GM12878 (cell line): ENCODE measurements around the gene TMEM182. TPM values are rescaled to one million over a fixed set of nuclear protein-coding genes. Genes with fewer than 3 reads are reported as not detected.

Experiments used
- ATAC-seq: fragments of 200-7000 bp; cut with Tn5 transposase; 3 replicates; pipeline ENCODE4 v1.9.1; 2020; ENCODE audit warnings: mild to moderate bottlenecking, moderate library complexity
- BruUV-seq: library from RNA; stranded (reverse); fragments of 400-500 nt; replicated peaks from 2 replicates; lab custom pipeline; 2021; lab: Mats Ljungman, UMichigan
- CTCF ChIA-PET: fragments of 300-600 bp; sonication (Branson Sonifier 250); formaldehyde crosslinking; extraction: SDS; loops from one replicate; lab custom pipeline; 2021; ENCODE audit warnings: inconsistent platforms; lab: Yijun Ruan, JAX
- POLR2A ChIA-PET: fragments of 350-600 bp; formaldehyde crosslinking; extraction: SDS; loops from one replicate; lab custom pipeline; 2021; ENCODE audit warnings: inconsistent platforms; lab: Charles Lee
- RAD21 ChIA-PET: fragments of 300-600 bp; sonication (Branson Sonifier 250); formaldehyde crosslinking; loops from one replicate; lab custom pipeline; 2023; ENCODE audit warnings: antibody characterized with exemption; ENCODE audit not compliant: unreplicated experiment; lab: Charles Lee
- SMC1A ChIA-PET: fragments of 300-600 bp; sonication (Branson Sonifier 250); formaldehyde crosslinking; loops from one replicate; lab custom pipeline; 2023; ENCODE audit not compliant: unreplicated experiment, uncharacterized antibody; lab: Charles Lee
- DNase-seq: peaks from one replicate; pipeline ENCODE4 v3.0.0-alpha.2; 2011; ENCODE audit warnings: low read depth, low spot score
- FAIRE-seq: peaks from 3 replicates; lab custom pipeline; 2011; peaks lifted over from hg19 to GRCh38; lab: Jason Lieb, UNC
- H2AFZ ChIP-seq: 2 replicates; pipeline ENCODE4 v1.6.0; 2011; ENCODE audit warnings: low read depth, low read length, control low read depth; ENCODE audit not compliant: control insufficient read depth
- H3K27ac ChIP-seq: 2 replicates; pipeline ENCODE4 v1.5.1; 2011; ENCODE audit warnings: control low read depth; ENCODE audit not compliant: control insufficient read depth, insufficient read depth
- H3K27me3 ChIP-seq, 2 experiments: replicated peaks in 1 of 2; 2 replicates each; pipeline versions ENCODE4 v1.6.0 to v1.6.1; 2011; ENCODE audit warnings: low read length in 1 of 2; ENCODE audit not compliant: control insufficient read depth in 2 of 2, insufficient read depth in 2 of 2
- H3K36me3 ChIP-seq, 2 experiments: 2 replicates each; pipeline ENCODE4 v1.5.1; 2011; ENCODE audit warnings: low read length in 1 of 2; ENCODE audit not compliant: control insufficient read depth in 2 of 2, insufficient read depth in 2 of 2
- H3K4me1 ChIP-seq: 2 replicates; pipeline ENCODE4 v1.6.1; 2011; ENCODE audit warnings: mild to moderate bottlenecking, low read length, moderate library complexity, mixed read lengths; ENCODE audit not compliant: control insufficient read depth, insufficient read depth
- H3K4me2 ChIP-seq: 2 replicates; pipeline ENCODE4 v1.6.0; 2011; ENCODE audit warnings: control low read depth; ENCODE audit not compliant: control insufficient read depth, insufficient read depth
- H3K4me3 ChIP-seq: fragments of 200-600 bp; sonication (generic); 2 replicates; pipeline ENCODE4 v1.5.1; 2016
- H3K79me2 ChIP-seq: 2 replicates; pipeline ENCODE4 v1.6.0; 2011; ENCODE audit warnings: low read length; ENCODE audit not compliant: control insufficient read depth, insufficient read depth
- H3K9ac ChIP-seq: 2 replicates; pipeline ENCODE4 v1.8.0; 2011; ENCODE audit warnings: low read length, control low read depth, mixed read lengths; ENCODE audit not compliant: control insufficient read depth, insufficient read depth
- H3K9me3 ChIP-seq: replicated peaks from 3 replicates; pipeline ENCODE4 v1.5.1; 2011; ENCODE audit warnings: mild to moderate bottlenecking, low read length; ENCODE audit not compliant: control insufficient read depth, insufficient read depth
- H4K20me1 ChIP-seq: 2 replicates; pipeline ENCODE4 v1.6.0; 2011; ENCODE audit not compliant: control insufficient read depth, insufficient read depth
- BCL3 ChIP-seq: IDR thresholded peaks from 2 replicates; pipeline ENCODE4 v1.6.1; 2011; ENCODE audit warnings: borderline replicate concordance, low read depth, mild to moderate bottlenecking, moderate library complexity, low read length; ENCODE audit not compliant: insufficient read depth, poor library complexity, severe bottlenecking
- BRCA1 ChIP-seq: IDR thresholded peaks from 2 replicates; pipeline ENCODE4 v1.6.1; 2011; ENCODE audit warnings: low read depth, low read length, improper control_type of control experiment
- CBFB ChIP-seq: IDR thresholded peaks from 2 replicates; pipeline ENCODE4 v1.6.1; 2016; ENCODE audit warnings: antibody characterized with exemption, low read depth
- E4F1 ChIP-seq: fragments of 450-650 bp; IDR thresholded peaks from 2 replicates; pipeline ENCODE4 v1.6.1; 2018; ENCODE audit warnings: borderline replicate concordance, mild to moderate bottlenecking; ENCODE audit not compliant: partially characterized antibody
- EP300 ChIP-seq, 2 experiments: fragments of 150-350 bp in 1 of 2; IDR thresholded peaks; 2 replicates each; pipeline ENCODE4 v1.6.1; 2011 to 2012; ENCODE audit warnings: low read depth in 2 of 2, low read length in 2 of 2, borderline replicate concordance in 1 of 2, improper control_type of control experiment in 1 of 2, inconsistent platforms in 1 of 2; ENCODE audit not compliant: control insufficient read depth in 1 of 2
- NRF1 ChIP-seq: conservative IDR thresholded peaks from 2 replicates; pipeline ENCODE4 v1.6.1; 2011; ENCODE audit warnings: mild to moderate bottlenecking, low read depth, low read length, improper control_type of control experiment
- POLR2A ChIP-seq: IDR thresholded peaks from 2 replicates; pipeline ENCODE4 v1.6.1; 2011; ENCODE audit warnings: low read depth, mild to moderate bottlenecking, low read length
- SP1 ChIP-seq: IDR thresholded peaks from one replicate; pipeline ENCODE4 v1.6.1; 2011; ENCODE audit warnings: low read depth, low read length
- TAF1 ChIP-seq: IDR thresholded peaks from 2 replicates; pipeline ENCODE4 v1.6.1; 2011; ENCODE audit warnings: mild to moderate bottlenecking, low read depth, low read length, borderline replicate concordance
- TBL1XR1 ChIP-seq: IDR thresholded peaks from 2 replicates; pipeline ENCODE4 v1.6.1; 2012; ENCODE audit warnings: low read depth, low read length, improper control_type of control experiment
- YBX1 ChIP-seq: fragments of 450-650 bp; IDR thresholded peaks from 2 replicates; pipeline ENCODE4 v1.6.1; 2016; ENCODE audit warnings: antibody characterized with exemption
- ZSCAN29 ChIP-seq: fragments of 450-650 bp; IDR thresholded peaks from 2 replicates; pipeline ENCODE4 v1.6.1; 2017; ENCODE audit warnings: mild to moderate bottlenecking, moderate library complexity
- WGBS: methylation state at CpG from one replicate; pipeline ENCODE4 v1.1.6; 2016; ENCODE audit warnings: low lambda C conversion rate; ENCODE audit not compliant: insufficient replicate concordance, insufficient coverage; ENCODE audit errors: missing lambda C conversion rate; 5-methylcytosine and 5-hydroxymethylcytosine counted together
- in situ Hi-C: fragments of 300-500 bp; cut with MboI; formaldehyde crosslinking; loops from 9 replicates; pipeline ENCODE4 v1.14.3; 2018; ENCODE audit warnings: mixed read lengths
- intact Hi-C: fragments of 100-400 bp; cut with micrococcal nuclease; formaldehyde crosslinking; loops from one replicate; pipeline ENCODE4 v1.14.2; 2022; ENCODE audit not compliant: unreplicated experiment
- polyA plus RNA-seq, 11 experiments: library from polyadenylated mRNA; depleted of rRNA in 4 of 11; unstranded in 6 of 11; stranded (reverse) in 5 of 11; fragments of >200 nt; fragmentation: Nextera tagmentation in 4 of 11; fragmentation: Illumina TruSeq in 1 of 11; extraction: Ambion mirVana in 4 of 11; extraction: Trizol in 1 of 11; gene quantifications; 1 replicate in 1 of 11; 2 replicates in 10 of 11; pipeline versions ENCODE4 v1.2.1 to v1.2.3, GENCODE V29; 2011 to 2016; ENCODE audit warnings: inconsistent platforms in 2 of 11, missing spikeins in 2 of 11, low read depth in 1 of 11
- total RNA-seq, 4 experiments: library from RNA; depleted of rRNA in 3 of 4; stranded (reverse); fragments of >200 nt in 3 of 4; fragmentation: Illumina TruSeq in 1 of 4; extraction: Trizol in 1 of 4; gene quantifications; 2 replicates each; pipeline versions ENCODE4 v1.2.1 to v1.2.3, GENCODE V29; 2013 to 2021

The TMEM182 gene
- total and polyA plus RNA-seq, 10 of the 15 experiments (the other 5 are each of a cell fraction or from before 2014, with no cell fraction given): 1.8 to 5.4 (median 3.1) TPM

- Histone ChIP-seq H3K4me2 (no peak overlapping the region), H2AFZ (no peak overlapping the region), H3K36me3 (no peaks in the 10 kb centered on the region), H3K4me3 (no peak overlapping the region), H3K27ac (no peak overlapping the region), H3K79me2 (no peaks in the 10 kb centered on the region), H3K4me1 (no peaks in the 10 kb centered on the region), H3K9ac (no peak overlapping the region), H3K9me3 (no peaks in the 10 kb centered on the region), H3K27me3 (peaks cover 0 to 1% of the 10 kb centered on the region in 2 experiments; a peak in 2 of 4 replicates), H4K20me1 (no peaks in the 10 kb centered on the region)
- ChIA-PET CTCF (interaction anchor here (0.7 to 1.3 kb wide), 2 partner anchors 41 to 317 kb away, joined by 3 read pairs; no protein-coding TSS in a partner anchor), POLR2A (no interaction called here), RAD21 (no interaction called here), SMC1A (interaction anchor here (0.6 kb wide), 1 partner anchor 1569 kb away, joined by 4 read pairs; no protein-coding TSS in a partner anchor)
- DNase-seq (no peak), FAIRE-seq (no peak), ATAC-seq (no peak)
- WGBS: 71% methylated on average over 3 of the region's 3 CpGs
- TF ChIP-seq TAF1 (no peak), BCL3 (no peak), EP300 (IDR thresholded peaks at IDR 0.05; ENCODE audit: borderline replicate concordance in 1 of 2, control insufficient read depth in 1 of 2, low read depth in 2 of 2, low read length in 2 of 2) (no peak), E4F1 (no peak), CBFB (no peak), TBL1XR1 (no peak), BRCA1 (no peak), POLR2A (no peak), NRF1 (no peak), SP1 (no peak), ZSCAN29 (no peak), YBX1 (no peak)
- intact Hi-C loops (loop anchor here (5.0 kb wide), 2 partner anchors 317 to 1567 kb away; no protein-coding TSS in a partner anchor), in situ Hi-C loops (no loop called here)
- no TSS peak for BruUV-seq
Measured at GRCh38 chr2:102844911-102845310, 83.1 kb downstream of the TMEM182 start.
